ENCODE measurements around the gene PPL. TPM values are rescaled to one million over a fixed set of nuclear protein-coding genes. Genes with fewer than 3 reads are reported as not detected.

PPL gene
- total RNA-seq, result 10 to 100 TPM; 31.3 to 97.6 (median 59.5) TPM

DNA sequence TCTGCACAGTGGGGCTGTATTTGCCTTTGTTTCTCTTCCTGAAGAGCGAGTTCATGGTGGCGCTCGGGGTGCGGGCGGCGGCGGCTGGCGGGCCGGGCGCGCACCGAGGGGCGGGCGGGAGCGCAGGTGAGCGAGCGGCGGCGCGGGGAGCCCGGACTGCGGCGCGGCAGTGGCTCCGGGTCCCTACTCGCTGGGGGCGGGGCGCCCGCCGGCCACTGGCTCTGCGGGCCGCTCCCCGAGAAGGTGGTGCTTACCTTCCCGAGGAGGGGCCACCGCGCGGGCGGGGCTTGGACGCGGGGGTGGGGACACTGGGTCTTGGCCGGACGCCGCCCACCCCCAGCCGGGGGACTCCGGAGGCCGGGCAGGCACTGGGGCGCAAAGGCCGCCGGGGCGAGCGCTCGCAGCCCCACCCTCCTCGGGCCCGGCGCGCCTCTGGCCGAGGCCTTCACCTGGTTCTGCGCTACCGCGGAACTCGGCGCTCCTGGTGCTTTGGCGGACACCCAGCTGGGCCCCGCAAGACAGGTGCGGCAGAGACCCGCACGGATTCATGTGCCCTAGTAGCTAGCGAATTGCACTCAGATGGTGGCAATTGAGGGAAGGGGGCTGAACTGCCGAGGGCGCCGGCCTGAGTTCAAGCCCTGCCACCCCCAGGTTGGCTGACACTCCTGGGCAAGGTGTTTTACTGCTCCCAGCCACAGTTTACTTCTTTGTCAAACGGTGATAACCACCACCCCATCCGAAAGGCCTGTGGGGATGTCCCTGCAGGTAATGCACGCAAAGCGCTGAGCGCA, at the start of gene PPL:
Gene PPL (minus strand): TSS at position 158 of the 791 bp plus-strand sequence. CDS start 103 bp downstream, at position 55.
- ATAC-seq (ENCODE audit: low FRiP score), result peak; percentile 55
- TF ChIP-seq, protein P1, sequence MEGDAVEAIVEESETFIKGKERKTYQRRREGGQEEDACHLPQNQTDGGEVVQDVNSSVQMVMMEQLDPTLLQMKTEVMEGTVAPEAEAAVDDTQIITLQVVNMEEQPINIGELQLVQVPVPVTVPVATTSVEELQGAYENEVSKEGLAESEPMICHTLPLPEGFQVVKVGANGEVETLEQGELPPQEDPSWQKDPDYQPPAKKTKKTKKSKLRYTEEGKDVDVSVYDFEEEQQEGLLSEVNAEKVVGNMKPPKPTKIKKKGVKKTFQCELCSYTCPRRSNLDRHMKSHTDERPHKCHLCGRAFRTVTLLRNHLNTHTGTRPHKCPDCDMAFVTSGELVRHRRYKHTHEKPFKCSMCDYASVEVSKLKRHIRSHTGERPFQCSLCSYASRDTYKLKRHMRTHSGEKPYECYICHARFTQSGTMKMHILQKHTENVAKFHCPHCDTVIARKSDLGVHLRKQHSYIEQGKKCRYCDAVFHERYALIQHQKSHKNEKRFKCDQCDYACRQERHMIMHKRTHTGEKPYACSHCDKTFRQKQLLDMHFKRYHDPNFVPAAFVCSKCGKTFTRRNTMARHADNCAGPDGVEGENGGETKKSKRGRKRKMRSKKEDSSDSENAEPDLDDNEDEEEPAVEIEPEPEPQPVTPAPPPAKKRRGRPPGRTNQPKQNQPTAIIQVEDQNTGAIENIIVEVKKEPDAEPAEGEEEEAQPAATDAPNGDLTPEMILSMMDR (IDR thresholded peaks at IDR 0.05), result no peak
- DNase-seq (ENCODE audit: low spot score), result no peak

GRCh38 chr16:4984174-4984990, 47.4 kb upstream of the PPL start:
- no peak for ATAC-seq (ENCODE audit: low FRiP score)
- TF ChIP-seq, protein P1 (IDR thresholded peaks at IDR 0.05), result no peak
- DNase-seq (ENCODE audit: low spot score), result no peak

DNA sequence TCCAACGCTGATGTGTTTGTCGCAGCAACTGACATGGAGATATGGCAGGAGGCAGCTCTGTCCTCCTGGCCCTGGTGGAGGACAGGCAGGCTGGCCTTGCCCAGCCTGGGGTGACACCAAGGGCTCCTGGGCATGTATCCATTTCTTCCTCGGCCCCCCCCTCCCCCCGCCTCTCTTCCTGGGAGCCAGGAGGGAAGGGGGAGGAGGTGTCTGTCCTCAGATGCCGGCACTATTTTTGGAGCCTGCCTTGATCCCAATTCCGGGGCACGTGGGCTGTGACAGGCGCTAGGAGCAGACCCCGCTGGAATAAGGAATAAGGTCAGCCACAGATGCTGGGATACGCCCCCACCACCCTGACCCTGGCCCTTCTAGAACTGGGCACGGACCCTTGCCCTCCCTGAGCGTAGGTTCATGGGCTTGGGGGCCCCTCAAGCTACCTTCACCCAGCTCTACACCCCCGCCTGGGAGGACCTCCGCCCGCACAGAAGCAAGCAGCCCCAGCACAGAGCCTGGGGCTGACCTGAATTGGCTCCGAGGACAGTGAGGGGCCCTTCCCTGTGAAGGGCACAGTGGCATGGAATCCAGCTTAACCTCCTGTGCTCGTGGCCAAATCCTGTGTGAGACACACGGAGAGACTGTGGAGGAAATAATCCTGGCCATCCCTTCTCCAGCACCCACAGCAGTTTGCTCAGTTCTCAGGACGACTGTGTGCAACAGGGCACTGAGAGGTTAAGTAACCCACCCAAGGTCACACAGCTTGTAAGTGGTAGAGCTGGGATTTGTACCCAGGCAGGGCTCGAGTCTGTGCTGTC, 45.3 kb upstream of the PPL start:
- ATAC-seq (ENCODE audit: low FRiP score) (no peak), DNase-seq (ENCODE audit: low spot score) (no peak)
- TF ChIP-seq, protein P1 (IDR thresholded peaks at IDR 0.05), result no peak

DNA sequence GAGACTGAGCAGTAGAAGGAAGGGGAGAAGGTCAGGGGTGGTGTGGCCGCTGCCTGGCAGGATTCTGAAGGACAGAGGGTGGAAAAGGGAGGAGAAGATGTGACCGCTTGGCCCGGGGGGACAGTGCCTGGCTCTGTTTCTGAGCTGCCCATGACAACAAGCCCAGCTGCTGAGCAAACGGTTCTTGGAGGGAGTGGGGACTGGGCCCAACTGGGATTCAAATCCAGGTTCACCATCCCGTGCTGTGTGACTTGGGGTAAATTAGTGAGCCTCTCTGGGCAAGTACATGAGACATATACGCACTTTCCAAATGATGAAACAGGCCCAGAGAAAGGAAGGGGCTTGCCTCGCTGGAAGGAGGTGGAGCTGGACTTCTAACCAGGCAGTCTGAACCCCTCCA, 44.5 kb upstream of the PPL start:
- ATAC-seq (ENCODE audit: low FRiP score), result no peak
- TF ChIP-seq, protein P1 (IDR thresholded peaks at IDR 0.05), result no peak
- DNase-seq (ENCODE audit: low spot score), result no peak

- no peak for DNase-seq (ENCODE audit: low spot score)
- no peak for ATAC-seq (ENCODE audit: low FRiP score)
- TF ChIP-seq, protein P1 (IDR thresholded peaks at IDR 0.05), result no peak
Observed at GRCh38 chr16:4980691-4981090, 43.7 kb upstream of the PPL start.

GRCh38 chr16:4979736-4980660, 43.0 kb upstream of the PPL start:
- DNase-seq (ENCODE audit: low spot score) (no peak), ATAC-seq (ENCODE audit: low FRiP score) (no peak)

More at GRCh38 chr16:4979736-4980660, 43.0 kb upstream of the PPL start:
- TF ChIP-seq, protein P1 (IDR thresholded peaks at IDR 0.05), result no peak
